K562 (cell line): Measurements from ENCODE around the gene MOB4. TPM values are rescaled to one million over a fixed set of nuclear protein-coding genes. Genes with fewer than 3 reads are reported as not detected.

Source experiments
- ATAC-seq: fragments of 200-7000 bp; cut with Tn5 transposase; 3 replicates; pipeline ENCODE4 v1.9.1; 2020; ENCODE audit warnings: moderate library complexity
- BruUV-seq: library from RNA; stranded (reverse); fragments of 400-500 nt; replicated peaks from 2 replicates; lab custom pipeline; 2021; lab: Mats Ljungman, UMichigan
- CTCF ChIA-PET: fragments of 300-600 bp; formaldehyde crosslinking; extraction: SDS; loops from one replicate; lab custom pipeline; 2021; ENCODE audit warnings: low intra/inter-chr PET ratio; lab: Yijun Ruan, JAX
- POLR2A ChIA-PET: fragments of 300-600, 350-650 bp; sonication (Branson Sonifier 250); formaldehyde crosslinking; extraction: SDS; loops from one replicate; lab custom pipeline; 2021; ENCODE audit warnings: antibody characterized with exemption, inconsistent platforms; lab: Yijun Ruan, JAX
- DNase-seq, 4 experiments: peaks; one replicate each; pipeline versions ENCODE4 v3.0.0 to v3.0.0-alpha.2; 2011 to 2018; ENCODE audit warnings: low spot score in 3 of 4, mixed read lengths in 3 of 4; ENCODE audit errors: extremely low read depth in 1 of 4
- FAIRE-seq: peaks from 2 replicates; lab custom pipeline; 2011; peaks lifted over from hg19 to GRCh38; lab: Jason Lieb, UNC
- H2AFZ ChIP-seq: 2 replicates; pipeline ENCODE4 v1.6.0; 2011; ENCODE audit warnings: low read depth, low read length, control low read depth, inconsistent platforms
- H3K27ac ChIP-seq: fragments of 200-600 bp; 3 replicates; pipeline ENCODE4 v1.8.0; 2011; ENCODE audit warnings: low read depth, mild to moderate bottlenecking, control low read depth, inconsistent platforms, low read length, moderate library complexity, mixed read lengths; ENCODE audit errors: extremely low read depth
- H3K27me3 ChIP-seq, 2 experiments: fragments of 300-600 bp in 1 of 2; 2 replicates in 1 of 2; 3 replicates in 1 of 2; pipeline versions ENCODE4 v1.6.0 to v1.8.0; 2011; ENCODE audit warnings: inconsistent platforms in 2 of 2, low read length in 2 of 2, mild to moderate bottlenecking in 1 of 2, mixed read lengths in 1 of 2, moderate library complexity in 1 of 2; ENCODE audit not compliant: control insufficient read depth in 2 of 2, insufficient read depth in 2 of 2
- H3K36me3 ChIP-seq: fragments of 300-600 bp; 3 replicates; pipeline ENCODE4 v1.8.0; 2011; ENCODE audit warnings: mild to moderate bottlenecking, low read length, inconsistent platforms; ENCODE audit not compliant: control insufficient read depth, insufficient read depth
- H3K4me1 ChIP-seq, 2 experiments: fragments of 200-600 bp in 1 of 2; replicated peaks in 1 of 2; 2 replicates in 1 of 2; 3 replicates in 1 of 2; pipeline versions ENCODE4 v1.5.1 to v1.8.0; 2011; ENCODE audit warnings: inconsistent platforms in 2 of 2, low read length in 2 of 2, mild to moderate bottlenecking in 1 of 2, mixed read lengths in 1 of 2, moderate library complexity in 1 of 2; ENCODE audit not compliant: control insufficient read depth in 2 of 2, insufficient read depth in 2 of 2
- H3K4me2 ChIP-seq: 2 replicates; pipeline ENCODE4 v1.6.1; 2011; ENCODE audit warnings: low read length, control low read depth, inconsistent platforms, mixed read lengths; ENCODE audit not compliant: insufficient read depth
- H3K4me3 ChIP-seq: fragments of 200-600 bp; sonication (generic), shearing (Covaris generic); 2 replicates; pipeline ENCODE4 v1.5.1; 2016; ENCODE audit warnings: control low read depth, inconsistent platforms
- H3K79me2 ChIP-seq: fragments of 200-600 bp; 3 replicates; pipeline ENCODE4 v1.8.0; 2011; ENCODE audit warnings: low read length, inconsistent platforms; ENCODE audit not compliant: control insufficient read depth, insufficient read depth
- H3K9ac ChIP-seq, 2 experiments: 2 replicates each; pipeline versions ENCODE4 v1.6.0 to v1.6.1; 2011; ENCODE audit warnings: low read depth in 2 of 2, low read length in 2 of 2, control low read depth in 1 of 2, inconsistent platforms in 1 of 2, mild to moderate bottlenecking in 1 of 2, mixed read lengths in 1 of 2; ENCODE audit not compliant: insufficient read depth in 1 of 2
- H3K9me1 ChIP-seq: one replicate; pipeline ENCODE4 v1.6.0; 2011; ENCODE audit warnings: inconsistent platforms, mild to moderate bottlenecking, low read length, moderate library complexity; ENCODE audit not compliant: control insufficient read depth, insufficient read depth
- H3K9me3 ChIP-seq: replicated peaks from 2 replicates; pipeline ENCODE4 v1.5.1; 2011; ENCODE audit warnings: low read depth, low read length, inconsistent platforms; ENCODE audit not compliant: control insufficient read depth, insufficient read depth
- H4K20me1 ChIP-seq: replicated peaks from 2 replicates; pipeline ENCODE4 v1.6.1; 2011; ENCODE audit warnings: low read length, inconsistent platforms, mixed read lengths; ENCODE audit not compliant: control insufficient read depth, insufficient read depth
- CCNT2 ChIP-seq: IDR thresholded peaks from 2 replicates; pipeline ENCODE4 v1.6.1; 2011; ENCODE audit warnings: borderline replicate concordance, low read depth, mild to moderate bottlenecking, moderate library complexity, mixed read lengths, low read length; ENCODE audit not compliant: insufficient read length; ENCODE audit errors: extremely low read depth
- HNRNPUL1 ChIP-seq: fragments of 200-400 bp; formaldehyde crosslinking; IDR thresholded peaks from 2 replicates; pipeline ENCODE4 v1.6.1; 2017; ENCODE audit warnings: low read length
- LEF1 ChIP-seq: fragments of 450-650 bp; IDR thresholded peaks from 2 replicates; pipeline ENCODE4 v1.6.1; 2016; ENCODE audit warnings: mild to moderate bottlenecking
- MTA2 ChIP-seq: fragments of 450-650 bp; IDR thresholded peaks from 2 replicates; pipeline ENCODE4 v1.6.1; 2016; ENCODE audit warnings: low read depth
- NCOA2 ChIP-seq, 2 experiments: fragments of 450-650 bp; IDR thresholded peaks; 2 replicates each; pipeline ENCODE4 v1.6.1; 2018; ENCODE audit warnings: mild to moderate bottlenecking in 2 of 2, moderate library complexity in 1 of 2; ENCODE audit not compliant: partially characterized antibody in 2 of 2
- NUFIP1 ChIP-seq: fragments of 450-650 bp; IDR thresholded peaks from 2 replicates; pipeline ENCODE4 v1.6.1; 2018; ENCODE audit not compliant: partially characterized antibody
- SMAD1 ChIP-seq: fragments of 150-350 bp; IDR thresholded peaks from 2 replicates; pipeline ENCODE4 v1.6.1; 2014; ENCODE audit warnings: low read length, low read depth; ENCODE audit not compliant: partially characterized antibody
- TAL1 ChIP-seq: fragments of 450-650 bp; IDR thresholded peaks from 2 replicates; pipeline ENCODE4 v1.6.1; 2016; ENCODE audit warnings: mild to moderate bottlenecking
- TCF7L2 ChIP-seq: fragments of 150-350 bp; IDR thresholded peaks from 2 replicates; pipeline ENCODE4 v1.6.1; 2016; ENCODE audit warnings: low read depth, mild to moderate bottlenecking, low read length, moderate library complexity
- TRIM25 ChIP-seq: fragments of 450-650 bp; IDR thresholded peaks from 2 replicates; pipeline ENCODE4 v1.7.0; 2016; ENCODE audit warnings: borderline replicate concordance
- ZNF197 ChIP-seq: fragments of 200-800 bp; sonication (Bioruptor generic); IDR thresholded peaks from 2 replicates; pipeline ENCODE4 v1.6.1; 2016; ENCODE audit warnings: low read depth, missing genetic modification characterization, missing compliant biosample characterization
- ZNF24 ChIP-seq: fragments of 450-650 bp; IDR thresholded peaks from 2 replicates; pipeline ENCODE4 v1.6.1; 2016
- ZNF408 ChIP-seq: fragments of 250-450 bp; sonication (Bioruptor Pico); IDR thresholded peaks from 2 replicates; pipeline ENCODE4 v1.4.0; 2020; ENCODE audit warnings: low read depth, mild to moderate bottlenecking, moderate library complexity
- WGBS: fragments of 100-300 bp; shearing (Covaris generic); methylation state at CpG from one replicate; pipeline ENCODE4 v1.1.6; 2016; ENCODE audit warnings: low coverage, mixed read lengths; ENCODE audit not compliant: insufficient coverage; ENCODE audit errors: missing lambda C conversion rate; 5-methylcytosine and 5-hydroxymethylcytosine counted together
- in situ Hi-C: fragments of 300-500 bp; cut with MboI; formaldehyde crosslinking; loops from 4 replicates; pipeline ENCODE4 v1.15.0; 2018; ENCODE audit warnings: inconsistent platforms, mixed read lengths
- intact Hi-C: fragments of 100-400 bp; cut with micrococcal nuclease; formaldehyde crosslinking; loops from 2 replicates; pipeline ENCODE4 v1.14.2; 2022
- polyA plus RNA-seq, 8 experiments: library from polyadenylated mRNA; depleted of rRNA in 4 of 8; stranded (reverse) in 5 of 8; unstranded in 3 of 8; fragments of >200 nt; fragmentation: Nextera tagmentation in 2 of 8; fragmentation: Illumina TruSeq in 1 of 8; extraction: Ambion mirVana in 2 of 8; extraction: Trizol in 1 of 8; gene quantifications; 2 replicates each; pipeline versions ENCODE4 v1.2.1 to v1.2.3, GENCODE V29; 2011 to 2014; ENCODE audit warnings: inconsistent platforms in 1 of 8, missing spikeins in 1 of 8
- total RNA-seq, 7 experiments: library from RNA; depleted of rRNA in 6 of 7; stranded (reverse); fragments of >200 nt in 6 of 7; fragmentation: Illumina TruSeq in 2 of 7; extraction: Trizol in 2 of 7; gene quantifications; 2 replicates each; pipeline versions ENCODE4 v1.2.1 to v1.2.3, GENCODE V29; 2011 to 2021; ENCODE audit warnings: low replicate concordance in 1 of 7
- TF ChIP-seq, protein P1 (sequence below): fragments of 450-650 bp; conservative IDR thresholded peaks from 2 replicates; pipeline ENCODE4 v1.6.1; 2016; ENCODE audit warnings: missing genetic modification characterization, low read depth, mild to moderate bottlenecking, control low read depth, missing compliant biosample characterization
- TF ChIP-seq, protein P2 (sequence below), 2 experiments: IDR thresholded peaks; 2 replicates each; pipeline ENCODE4 v1.6.1; 2012; ENCODE audit warnings: improper control_type of control experiment in 2 of 2, low read depth in 2 of 2, low read length in 2 of 2, borderline replicate concordance in 1 of 2
- TF ChIP-seq, protein P3 (sequence below): sonication (generic); formaldehyde crosslinking; IDR thresholded peaks from 2 replicates; pipeline ENCODE4 v1.8.1; 2022; ENCODE audit warnings: missing genetic modification reagents

The MOB4 gene
- total and polyA plus RNA-seq, 9 of the 15 experiments (the other 6 are each of a cell fraction or from before 2014, with no cell fraction given) = 13.5 to 30.8 (median 22.2) TPM

GRCh38 chr2:197502201-197502600 is 13.7 kb upstream of the MOB4 start:
- FAIRE-seq (no peak), ATAC-seq (no peak), DNase-seq (no peak)
- Histone ChIP-seq H2AFZ (no peak overlapping the region), H3K79me2 (peaks cover 69% of the 10 kb centered on the region), H3K9me1 (no peaks in the 10 kb centered on the region), H4K20me1 (0 out of 2 replicates have a peak, but pooled peaks cover 3% of the 10 kb centered on the region), H3K9me3 (no peaks in the 10 kb centered on the region), H3K4me2 (peak overlapping the region; percentile 95), H3K4me1 (peaks cover 2 to 8% of the 10 kb centered on the region in 2 experiments; a peak in 2 of 5 replicates), H3K27me3 (no peaks in the 10 kb centered on the region), H3K4me3 (peak overlapping the region; percentile 74), H3K9ac (peak overlapping the region; percentile 56 to 99), H3K27ac (peak overlapping the region; percentile 16; the same call in 1 of the 3 replicates), H3K36me3 (peaks cover 54% of the 10 kb centered on the region)
- intact Hi-C loops = loop anchor here (5.0 kb wide), 1 partner anchor 95 kb away; no protein-coding TSS in a partner anchor
- TF ChIP-seq ZNF197 (CRISPR knock-in tag) (no peak), LEF1 (no peak), NUFIP1 (no peak), HNRNPUL1 (no peak), NCOA2 (IDR thresholded peaks at IDR 0.05; ENCODE audit: partially characterized antibody in 2 of 2) (no peak), TRIM25 (no peak), MTA2 (no peak), CCNT2 (no peak), ZNF24 (no peak), TCF7L2 (no peak), ZNF408 (CRISPR knock-in tag) (no peak), SMAD1 (no peak), TAL1 (no peak)
- TF ChIP-seq, protein P1, sequence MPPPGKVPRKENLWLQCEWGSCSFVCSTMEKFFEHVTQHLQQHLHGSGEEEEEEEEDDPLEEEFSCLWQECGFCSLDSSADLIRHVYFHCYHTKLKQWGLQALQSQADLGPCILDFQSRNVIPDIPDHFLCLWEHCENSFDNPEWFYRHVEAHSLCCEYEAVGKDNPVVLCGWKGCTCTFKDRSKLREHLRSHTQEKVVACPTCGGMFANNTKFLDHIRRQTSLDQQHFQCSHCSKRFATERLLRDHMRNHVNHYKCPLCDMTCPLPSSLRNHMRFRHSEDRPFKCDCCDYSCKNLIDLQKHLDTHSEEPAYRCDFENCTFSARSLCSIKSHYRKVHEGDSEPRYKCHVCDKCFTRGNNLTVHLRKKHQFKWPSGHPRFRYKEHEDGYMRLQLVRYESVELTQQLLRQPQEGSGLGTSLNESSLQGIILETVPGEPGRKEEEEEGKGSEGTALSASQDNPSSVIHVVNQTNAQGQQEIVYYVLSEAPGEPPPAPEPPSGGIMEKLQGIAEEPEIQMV (tag) = no peak
- TF ChIP-seq, protein P2, sequence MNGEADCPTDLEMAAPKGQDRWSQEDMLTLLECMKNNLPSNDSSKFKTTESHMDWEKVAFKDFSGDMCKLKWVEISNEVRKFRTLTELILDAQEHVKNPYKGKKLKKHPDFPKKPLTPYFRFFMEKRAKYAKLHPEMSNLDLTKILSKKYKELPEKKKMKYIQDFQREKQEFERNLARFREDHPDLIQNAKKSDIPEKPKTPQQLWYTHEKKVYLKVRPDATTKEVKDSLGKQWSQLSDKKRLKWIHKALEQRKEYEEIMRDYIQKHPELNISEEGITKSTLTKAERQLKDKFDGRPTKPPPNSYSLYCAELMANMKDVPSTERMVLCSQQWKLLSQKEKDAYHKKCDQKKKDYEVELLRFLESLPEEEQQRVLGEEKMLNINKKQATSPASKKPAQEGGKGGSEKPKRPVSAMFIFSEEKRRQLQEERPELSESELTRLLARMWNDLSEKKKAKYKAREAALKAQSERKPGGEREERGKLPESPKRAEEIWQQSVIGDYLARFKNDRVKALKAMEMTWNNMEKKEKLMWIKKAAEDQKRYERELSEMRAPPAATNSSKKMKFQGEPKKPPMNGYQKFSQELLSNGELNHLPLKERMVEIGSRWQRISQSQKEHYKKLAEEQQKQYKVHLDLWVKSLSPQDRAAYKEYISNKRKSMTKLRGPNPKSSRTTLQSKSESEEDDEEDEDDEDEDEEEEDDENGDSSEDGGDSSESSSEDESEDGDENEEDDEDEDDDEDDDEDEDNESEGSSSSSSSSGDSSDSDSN (IDR thresholded peaks at IDR 0.05; ENCODE audit: borderline replicate concordance in 1 of 2, low read depth in 2 of 2, low read length in 2 of 2) = no peak
- TF ChIP-seq, protein P3, sequence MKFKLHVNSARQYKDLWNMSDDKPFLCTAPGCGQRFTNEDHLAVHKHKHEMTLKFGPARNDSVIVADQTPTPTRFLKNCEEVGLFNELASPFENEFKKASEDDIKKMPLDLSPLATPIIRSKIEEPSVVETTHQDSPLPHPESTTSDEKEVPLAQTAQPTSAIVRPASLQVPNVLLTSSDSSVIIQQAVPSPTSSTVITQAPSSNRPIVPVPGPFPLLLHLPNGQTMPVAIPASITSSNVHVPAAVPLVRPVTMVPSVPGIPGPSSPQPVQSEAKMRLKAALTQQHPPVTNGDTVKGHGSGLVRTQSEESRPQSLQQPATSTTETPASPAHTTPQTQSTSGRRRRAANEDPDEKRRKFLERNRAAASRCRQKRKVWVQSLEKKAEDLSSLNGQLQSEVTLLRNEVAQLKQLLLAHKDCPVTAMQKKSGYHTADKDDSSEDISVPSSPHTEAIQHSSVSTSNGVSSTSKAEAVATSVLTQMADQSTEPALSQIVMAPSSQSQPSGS (CRISPR knock-in tag) = no peak
- no TSS peak for BruUV-seq
- 0% methylated on average over 4 of the region's 4 CpGs for WGBS
- POLR2A ChIA-PET = interaction anchor here (0.7 to 6.5 kb wide), 3 partner anchors 11 to 89 kb away, joined by 3 to 34 read pairs (median 3); partner anchors contain the start of gene MOB4
- CTCF ChIA-PET = no interaction called here
- in situ Hi-C loops = no loop called here
